ENCODE results near the gene PRM1. TPM values are rescaled to one million over a fixed set of nuclear protein-coding genes. Genes with fewer than 3 reads are reported as not detected.
A peak's percentile ranks its signal among the peaks of the same experiment; 100 is the strongest.

PRM1 gene
- total and polyA plus RNA-seq, 8 donors, result not detected

DNA sequence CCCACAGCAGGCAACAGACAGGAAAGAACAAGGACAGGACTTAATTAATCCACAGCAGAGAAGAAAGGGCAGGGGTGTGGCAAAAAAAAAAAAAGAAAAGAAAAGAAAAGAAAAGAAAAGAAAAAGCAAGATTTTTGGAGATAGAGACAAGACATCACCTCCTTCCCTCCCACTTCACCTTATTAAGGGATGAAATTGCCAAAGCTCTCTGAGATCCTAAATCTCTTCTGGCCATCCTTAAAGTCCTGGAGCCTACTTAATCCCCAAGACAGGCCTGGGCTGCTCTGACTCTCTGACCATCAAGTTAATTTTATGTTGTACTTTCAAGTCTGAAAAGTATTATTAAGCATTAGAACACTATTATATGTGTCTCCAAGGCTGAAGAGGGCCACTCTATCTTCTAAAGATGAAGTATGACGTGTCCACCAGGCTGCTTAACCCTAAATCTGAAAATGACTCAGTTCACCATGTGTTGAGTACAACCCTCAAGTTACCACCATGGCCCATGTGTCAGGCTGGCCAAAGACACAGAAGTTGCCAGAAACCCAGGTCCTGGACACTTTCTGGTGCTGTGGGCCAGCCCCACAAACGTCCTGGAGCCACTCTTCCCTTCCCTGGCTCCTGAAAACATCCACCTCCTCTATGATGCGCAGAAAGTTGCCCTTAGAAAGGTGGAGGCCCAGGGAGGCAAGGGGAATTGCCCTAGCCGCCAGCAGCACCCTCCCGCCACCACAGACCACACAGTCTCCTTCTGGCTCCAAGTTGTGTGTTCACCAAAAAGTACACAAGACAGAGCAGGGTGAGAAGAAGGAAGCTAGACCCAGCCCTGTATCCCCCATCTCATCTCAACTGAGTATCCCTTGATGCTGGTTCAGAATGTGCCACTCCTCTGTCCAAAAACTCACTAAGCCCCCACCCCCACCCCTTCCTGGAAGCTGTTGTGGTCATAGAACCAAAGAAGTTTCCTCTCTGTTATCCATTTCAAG is 27.8 kb downstream of the PRM1 start:
- ATAC-seq, result no peak
- Histone ChIP-seq H3K4me1 (peaks cover 0 to 9% (median 0%) of the 10 kb centered on the region in 3 donors), H3K36me3 (no peaks in the 10 kb centered on the region), H3K27me3 (no peaks in the 10 kb centered on the region), H3K4me3 (peak overlapping the region in 1 of 4 donors; percentile 72), H3K27ac (no peak overlapping the region), H3K9me3 (no peaks in the 10 kb centered on the region)
- intact Hi-C loops (cut with DNase I), result loop anchor here in 1 of 3 donors (5.0 kb wide), 1 partner anchor 286 kb away; no protein-coding TSS in a partner anchor
- no peak for FAIRE-seq
- no peak for DNase-seq
- TF ChIP-seq, protein P1, sequence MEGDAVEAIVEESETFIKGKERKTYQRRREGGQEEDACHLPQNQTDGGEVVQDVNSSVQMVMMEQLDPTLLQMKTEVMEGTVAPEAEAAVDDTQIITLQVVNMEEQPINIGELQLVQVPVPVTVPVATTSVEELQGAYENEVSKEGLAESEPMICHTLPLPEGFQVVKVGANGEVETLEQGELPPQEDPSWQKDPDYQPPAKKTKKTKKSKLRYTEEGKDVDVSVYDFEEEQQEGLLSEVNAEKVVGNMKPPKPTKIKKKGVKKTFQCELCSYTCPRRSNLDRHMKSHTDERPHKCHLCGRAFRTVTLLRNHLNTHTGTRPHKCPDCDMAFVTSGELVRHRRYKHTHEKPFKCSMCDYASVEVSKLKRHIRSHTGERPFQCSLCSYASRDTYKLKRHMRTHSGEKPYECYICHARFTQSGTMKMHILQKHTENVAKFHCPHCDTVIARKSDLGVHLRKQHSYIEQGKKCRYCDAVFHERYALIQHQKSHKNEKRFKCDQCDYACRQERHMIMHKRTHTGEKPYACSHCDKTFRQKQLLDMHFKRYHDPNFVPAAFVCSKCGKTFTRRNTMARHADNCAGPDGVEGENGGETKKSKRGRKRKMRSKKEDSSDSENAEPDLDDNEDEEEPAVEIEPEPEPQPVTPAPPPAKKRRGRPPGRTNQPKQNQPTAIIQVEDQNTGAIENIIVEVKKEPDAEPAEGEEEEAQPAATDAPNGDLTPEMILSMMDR (IDR thresholded peaks at IDR 0.05), result no peak
- 79 to 84% methylated on average over 5 of the region's 5 CpGs for WGBS, 2 donors

DNA sequence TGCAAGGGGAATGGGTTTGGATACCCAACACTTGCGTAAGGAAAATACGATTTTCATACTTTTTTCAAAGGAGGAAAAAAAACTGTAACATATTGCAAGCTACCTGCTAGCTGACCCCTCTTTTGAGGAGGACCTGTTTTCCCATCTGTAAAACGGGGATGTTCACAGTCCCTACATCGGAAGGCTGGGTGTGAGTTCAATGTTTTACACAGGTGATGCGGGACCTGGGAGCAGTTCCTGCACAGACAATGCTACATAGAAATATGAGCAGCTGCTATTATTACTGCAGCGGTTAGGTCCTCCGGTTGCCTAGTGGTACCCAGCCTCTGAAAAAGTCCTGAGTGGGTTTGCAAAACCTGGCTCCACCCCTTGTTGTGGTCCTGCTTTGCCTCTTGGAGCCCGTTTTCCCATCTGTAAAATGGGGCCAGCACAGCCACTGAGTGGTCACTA is 28.6 kb downstream of the PRM1 start:
- Histone ChIP-seq H3K9me3 (no peaks in the 10 kb centered on the region), H3K27ac (no peak overlapping the region), H3K4me3 (no peak overlapping the region), H3K27me3 (no peaks in the 10 kb centered on the region), H3K36me3 (no peaks in the 10 kb centered on the region), H3K4me1 (peaks cover 0 to 7% (median 0%) of the 10 kb centered on the region in 3 donors)
- TF ChIP-seq, protein P1 (IDR thresholded peaks at IDR 0.05), result no peak
- DNase-seq (no peak), ATAC-seq (no peak), FAIRE-seq (no peak)
- intact Hi-C loops (cut with DNase I), result loop anchor here in 1 of 3 donors (5.0 kb wide), 1 partner anchor 285 kb away; no protein-coding TSS in a partner anchor
- 85 to 87% methylated on average over 8 of the region's 8 CpGs for WGBS, 2 donors

DNA sequence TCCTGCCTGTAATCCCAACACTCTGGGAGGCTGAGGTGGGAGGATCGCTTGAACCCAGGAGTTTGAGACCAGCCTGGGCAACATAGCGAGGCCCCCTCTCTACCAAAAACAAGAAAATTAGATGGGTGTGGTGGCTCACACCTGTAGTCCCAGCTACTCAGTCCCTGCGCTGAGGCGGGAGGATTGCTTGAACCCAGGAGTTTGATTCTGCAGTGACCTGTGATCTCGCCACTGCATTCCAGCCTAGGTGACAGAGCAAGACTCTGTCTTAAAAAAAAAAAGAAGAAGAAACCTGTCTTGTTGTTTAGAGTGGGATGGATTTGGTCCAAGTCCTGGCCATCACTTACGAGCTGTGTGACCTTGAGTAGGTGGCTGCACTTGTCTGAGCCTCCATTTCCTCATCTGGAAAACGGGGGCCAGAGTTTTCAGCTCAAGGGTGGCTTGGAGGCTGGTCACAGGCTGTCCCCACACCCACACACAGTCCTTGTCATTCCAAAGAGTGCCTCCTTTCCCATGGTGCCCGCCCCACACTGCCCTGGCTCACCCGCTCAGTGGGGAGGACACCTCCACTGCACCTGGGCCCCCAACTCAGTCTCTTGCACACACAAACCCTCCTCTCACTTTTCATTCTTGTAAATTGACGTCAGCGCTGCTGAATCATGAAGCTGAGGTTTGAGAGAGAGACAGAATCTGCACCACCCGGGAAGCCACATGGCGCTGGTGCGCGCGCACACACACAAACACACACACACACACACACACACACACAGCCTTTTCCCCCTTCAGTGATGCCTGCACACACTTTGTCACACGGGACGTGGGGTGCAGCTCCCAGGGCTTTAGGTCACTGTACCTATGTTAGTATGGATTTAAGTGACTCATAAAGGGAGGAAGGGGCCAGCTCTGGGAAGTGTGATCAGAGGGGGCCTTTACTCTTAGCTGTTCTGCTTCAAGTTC is 29.3 kb downstream of the PRM1 start:
- TF ChIP-seq, protein P1 (IDR thresholded peaks at IDR 0.05), result no peak
- FAIRE-seq (no peak), ATAC-seq (no peak), DNase-seq (no peak)
- 80 to 82% methylated on average over 18 of the region's 18 CpGs for WGBS, 2 donors
- Histone ChIP-seq H3K36me3 (no peaks in the 10 kb centered on the region), H3K27ac (no peak overlapping the region), H3K4me3 (no peak overlapping the region), H3K4me1 (peaks cover 0 to under 1% (median 0%) of the 10 kb centered on the region in 3 donors), H3K9me3 (no peaks in the 10 kb centered on the region), H3K27me3 (no peaks in the 10 kb centered on the region)
- intact Hi-C loops (cut with DNase I), result loop anchor here in 1 of 3 donors (5.0 kb wide), 1 partner anchor 285 kb away; no protein-coding TSS in a partner anchor

DNA sequence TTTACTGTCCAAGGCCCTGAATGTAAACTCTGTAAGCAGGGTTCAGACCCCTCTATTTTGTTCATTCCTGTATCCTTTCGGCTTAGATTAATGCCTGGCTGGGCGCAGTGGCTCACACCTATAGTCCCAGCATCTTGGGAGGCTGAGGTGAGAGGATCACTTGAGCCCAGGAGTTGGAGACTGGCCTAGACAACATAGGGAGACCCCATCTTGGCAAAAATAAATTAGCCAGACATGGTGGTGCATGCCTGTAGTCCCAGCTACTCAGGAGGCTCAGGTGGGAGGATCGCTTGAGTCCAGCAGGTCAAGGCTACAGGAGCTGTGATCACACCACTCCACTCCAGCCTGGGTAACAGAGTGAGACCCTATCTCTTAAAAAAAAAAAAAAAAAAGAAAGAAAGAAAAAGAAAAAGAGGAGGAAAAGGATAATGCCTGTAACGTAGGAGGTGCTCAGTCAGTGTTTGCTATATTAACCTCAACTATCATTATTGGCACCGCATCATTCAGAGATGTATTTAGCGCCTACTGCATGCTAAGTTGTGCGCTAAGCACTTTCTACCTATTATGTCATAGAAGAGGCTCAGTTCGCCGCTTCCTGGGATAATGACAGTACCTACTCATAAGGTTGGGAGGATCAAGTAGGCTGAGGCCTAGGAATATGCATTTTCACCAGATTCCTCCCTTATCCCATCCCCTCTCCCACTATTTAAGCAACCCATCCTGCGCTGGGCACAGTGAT is 30.2 kb downstream of the PRM1 start:
- Histone ChIP-seq H3K27me3 (no peaks in the 10 kb centered on the region), H3K27ac (no peak overlapping the region), H3K4me1 (no peaks in the 10 kb centered on the region), H3K4me3 (no peak overlapping the region), H3K36me3 (no peaks in the 10 kb centered on the region), H3K9me3 (no peaks in the 10 kb centered on the region)
- WGBS, 2 donors, result 90 to 92% methylated on average over 10 of the region's 10 CpGs
- DNase-seq (no peak), FAIRE-seq (no peak), ATAC-seq (no peak)
- intact Hi-C loops (cut with DNase I), result loop anchor here in 1 of 3 donors (5.0 kb wide), 1 partner anchor 284 kb away; no protein-coding TSS in a partner anchor
- TF ChIP-seq, protein P1 (IDR thresholded peaks at IDR 0.05), result no peak

Measured in pancreas (tissue), 10 donors.